ENCODE data around the gene TACC2.

GRCh38 chr10:122263971-122264370 is 275.0 kb downstream of the TACC2 start:
- TF ChIP-seq, protein P1, sequence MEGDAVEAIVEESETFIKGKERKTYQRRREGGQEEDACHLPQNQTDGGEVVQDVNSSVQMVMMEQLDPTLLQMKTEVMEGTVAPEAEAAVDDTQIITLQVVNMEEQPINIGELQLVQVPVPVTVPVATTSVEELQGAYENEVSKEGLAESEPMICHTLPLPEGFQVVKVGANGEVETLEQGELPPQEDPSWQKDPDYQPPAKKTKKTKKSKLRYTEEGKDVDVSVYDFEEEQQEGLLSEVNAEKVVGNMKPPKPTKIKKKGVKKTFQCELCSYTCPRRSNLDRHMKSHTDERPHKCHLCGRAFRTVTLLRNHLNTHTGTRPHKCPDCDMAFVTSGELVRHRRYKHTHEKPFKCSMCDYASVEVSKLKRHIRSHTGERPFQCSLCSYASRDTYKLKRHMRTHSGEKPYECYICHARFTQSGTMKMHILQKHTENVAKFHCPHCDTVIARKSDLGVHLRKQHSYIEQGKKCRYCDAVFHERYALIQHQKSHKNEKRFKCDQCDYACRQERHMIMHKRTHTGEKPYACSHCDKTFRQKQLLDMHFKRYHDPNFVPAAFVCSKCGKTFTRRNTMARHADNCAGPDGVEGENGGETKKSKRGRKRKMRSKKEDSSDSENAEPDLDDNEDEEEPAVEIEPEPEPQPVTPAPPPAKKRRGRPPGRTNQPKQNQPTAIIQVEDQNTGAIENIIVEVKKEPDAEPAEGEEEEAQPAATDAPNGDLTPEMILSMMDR (IDR thresholded peaks at IDR 0.05) = no peak
- TF ChIP-seq POLR2AphosphoS5 (IDR thresholded peaks at IDR 0.05) = no peak
- TF ChIP-seq EP300 (IDR thresholded peaks at IDR 0.05) = no peak
